ENCODE results near the gene IL6R.
"Not testable (repeated sequence)": the region's sequence is repeated elsewhere in the genome, so short reads cannot be mapped to it uniquely, and the experiment has no call there.

The IL6R gene

GRCh38 chr1:154404984-154405746, at the start of gene IL6R:
Gene IL6R (plus strand): TSS chr1:154405343. CDS start chr1:154405630, 287 bp downstream.
- DNase-seq: no peak

GRCh38 chr1:154358519-154358918, 46.6 kb upstream of the IL6R start:
- no peak for DNase-seq

GRCh38 chr1:154360288-154360687, 44.9 kb upstream of the IL6R start:
- no peak for DNase-seq

- DNase-seq: not testable (repeated sequence)
These were observed 44.3 kb upstream of the IL6R start for GRCh38 chr1:154360881-154361280.

DNA sequence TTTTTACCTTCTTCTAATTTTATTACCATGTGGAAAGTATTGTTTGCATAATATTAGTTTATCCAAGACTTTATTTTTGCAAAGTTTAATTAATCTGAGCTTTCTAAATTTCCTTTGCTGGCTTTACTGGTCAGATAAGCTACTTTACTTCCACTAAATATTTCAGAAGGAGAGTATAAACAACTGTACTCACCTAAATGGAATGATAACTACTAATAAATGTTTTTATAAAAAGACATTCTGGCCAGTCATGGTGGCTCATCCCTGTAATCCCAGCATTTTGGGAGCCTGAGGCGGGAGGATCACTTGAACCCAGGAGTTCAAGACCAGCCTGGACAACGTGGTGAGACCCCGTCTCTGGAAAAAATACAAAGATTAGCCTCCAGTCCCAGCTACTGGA, 43.8 kb upstream of the IL6R start:
- DNase-seq: no peak

GRCh38 chr1:154371436-154371835, 33.7 kb upstream of the IL6R start:
- no peak for DNase-seq

DNA sequence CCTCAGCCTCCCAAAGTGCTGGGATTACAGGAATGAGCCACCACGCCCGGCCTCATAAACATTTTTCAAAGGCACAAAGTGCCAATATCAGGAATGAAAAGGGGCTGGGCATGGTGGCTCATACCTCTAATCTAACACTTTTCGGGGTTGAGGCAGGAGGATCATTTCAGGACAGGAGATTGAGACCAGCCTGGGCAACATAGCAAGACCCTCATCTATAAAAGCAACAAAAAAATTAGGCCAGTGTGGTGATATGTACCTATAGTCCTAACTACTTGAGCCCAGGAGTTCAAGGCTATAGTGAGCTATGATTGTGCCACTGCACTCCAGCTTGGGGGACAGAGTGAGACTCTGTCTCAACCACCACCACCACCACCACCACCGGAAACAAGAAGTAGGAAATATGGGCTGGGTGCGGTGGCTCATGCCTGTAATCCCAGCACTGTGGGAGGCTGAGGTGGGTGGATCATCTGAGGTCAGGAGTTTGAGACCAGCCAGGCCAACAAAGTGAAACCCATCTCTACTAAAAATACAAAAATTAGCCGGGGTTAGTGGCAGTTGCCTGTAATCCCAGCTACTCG, 31.3 kb upstream of the IL6R start:
- not testable (repeated sequence) for DNase-seq

GRCh38 chr1:154379301-154379700, 25.8 kb upstream of the IL6R start:
- DNase-seq: no peak

DNA sequence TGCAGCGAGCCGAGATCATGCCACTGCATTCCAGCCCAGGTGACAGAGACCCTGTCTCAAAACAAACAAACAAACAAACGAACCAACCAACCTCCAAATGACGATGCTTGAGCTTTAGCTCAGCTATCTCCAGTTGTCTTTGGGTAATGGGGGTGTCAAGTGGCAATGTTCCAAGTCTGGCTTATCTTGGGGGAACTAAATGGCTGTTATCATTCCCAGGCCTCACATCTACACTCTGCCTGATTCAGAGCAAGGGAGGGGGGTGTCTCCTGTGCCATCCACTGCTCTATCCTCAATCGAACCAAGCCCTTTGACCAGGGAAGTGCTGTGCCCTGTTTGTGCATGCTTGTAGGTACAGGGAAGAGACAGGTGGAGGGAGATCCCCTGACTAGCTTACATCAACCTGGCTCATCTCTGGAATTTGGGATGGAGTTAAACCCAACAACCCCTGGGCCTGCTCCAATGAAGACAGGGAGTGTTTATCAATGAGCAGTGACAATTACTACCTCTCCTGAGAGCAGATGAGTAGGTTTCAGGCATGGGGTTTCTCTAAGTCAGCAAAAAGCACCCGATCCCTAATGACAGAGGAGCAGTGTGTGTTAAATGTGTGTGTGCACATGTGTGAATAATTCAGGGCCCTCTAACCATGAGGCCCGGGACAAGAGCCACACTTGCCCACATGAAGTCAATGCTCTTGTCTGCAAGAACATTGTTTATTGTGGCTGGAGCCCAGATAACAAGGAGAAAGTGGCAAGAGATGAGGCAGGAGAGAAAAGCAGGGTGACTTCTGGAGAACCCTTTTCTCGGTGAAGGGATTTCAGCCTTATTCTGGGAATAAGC, 20.3 kb upstream of the IL6R start:
- no peak for DNase-seq

DNA sequence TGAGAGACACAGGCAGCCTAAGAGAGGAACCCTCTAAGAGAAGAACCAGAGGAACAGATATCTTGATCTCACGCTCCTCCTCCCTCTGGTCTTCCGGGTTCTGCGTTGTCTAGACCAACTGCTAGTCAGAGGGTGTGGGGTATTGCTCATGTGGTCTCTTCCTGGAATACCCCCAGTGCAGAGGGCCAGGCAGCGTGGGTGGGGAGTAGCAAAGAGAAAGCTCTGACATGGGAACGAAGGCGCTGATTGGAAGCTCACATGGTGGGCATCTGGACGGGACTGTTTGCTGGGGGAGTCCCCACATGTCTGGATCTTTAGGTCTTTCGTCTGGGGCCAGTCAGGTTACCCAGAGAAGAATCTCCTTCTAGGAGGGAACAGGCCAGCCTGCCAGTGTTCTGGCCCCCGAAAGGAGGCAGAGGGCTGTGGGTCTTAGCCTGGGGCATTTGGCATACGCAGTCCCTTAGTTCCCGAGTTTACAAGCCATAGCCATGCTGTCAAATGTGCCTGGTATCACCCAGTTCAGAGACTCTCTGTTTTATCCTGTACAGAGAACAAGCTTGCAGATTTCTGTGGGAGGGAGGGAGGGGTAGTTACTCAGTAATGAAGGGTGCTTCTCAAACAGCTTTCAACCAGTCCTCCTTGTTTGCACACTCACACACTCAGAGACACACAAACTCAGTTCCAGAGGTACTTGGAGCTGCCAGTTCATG, 18.3 kb upstream of the IL6R start:
- DNase-seq: no peak

GRCh38 chr1:154391086-154391770, 13.9 kb upstream of the IL6R start:
- no peak for DNase-seq

DNA sequence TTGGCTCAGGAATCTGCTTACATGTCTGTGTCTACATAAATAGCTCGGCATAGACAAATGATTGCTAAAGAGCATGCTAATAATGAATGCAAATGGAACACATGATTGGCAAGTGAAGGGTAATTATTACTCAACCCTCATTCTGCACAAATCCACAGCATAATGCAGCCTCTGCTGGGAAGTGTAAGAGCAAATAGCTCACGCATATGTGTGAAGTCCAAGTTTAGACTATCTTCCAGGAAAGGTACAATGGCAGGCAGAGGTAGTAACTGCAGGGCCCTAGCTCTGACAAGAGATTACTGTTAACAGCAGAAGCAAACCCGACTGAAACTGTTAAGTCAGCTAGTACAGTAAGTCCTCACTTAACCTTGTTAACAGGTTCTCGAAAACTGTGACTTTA, 7.0 kb upstream of the IL6R start:
- DNase-seq: no peak

GRCh38 chr1:154398678-154399077, 6.5 kb upstream of the IL6R start:
- no peak for DNase-seq

DNA sequence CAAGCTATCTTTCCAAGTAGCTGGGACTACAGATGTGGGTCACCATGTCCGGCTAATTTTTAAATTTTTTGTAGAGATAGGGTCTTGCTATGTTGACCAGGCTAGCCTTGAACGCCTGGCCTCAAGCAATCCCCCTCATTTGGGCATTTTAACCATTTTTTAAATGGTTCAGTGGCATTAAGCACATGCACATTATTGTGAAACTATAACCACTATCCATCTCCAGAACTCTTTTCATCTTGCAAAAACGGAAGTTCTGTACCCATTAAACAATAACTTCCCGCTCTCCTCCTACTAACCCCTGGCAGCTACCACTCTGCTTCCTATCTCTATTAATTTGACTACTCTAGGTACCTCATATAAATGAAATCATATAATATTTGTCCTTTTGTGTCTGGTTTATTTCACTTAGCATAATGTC, 4.8 kb upstream of the IL6R start:
- DNase-seq: no peak

DNA sequence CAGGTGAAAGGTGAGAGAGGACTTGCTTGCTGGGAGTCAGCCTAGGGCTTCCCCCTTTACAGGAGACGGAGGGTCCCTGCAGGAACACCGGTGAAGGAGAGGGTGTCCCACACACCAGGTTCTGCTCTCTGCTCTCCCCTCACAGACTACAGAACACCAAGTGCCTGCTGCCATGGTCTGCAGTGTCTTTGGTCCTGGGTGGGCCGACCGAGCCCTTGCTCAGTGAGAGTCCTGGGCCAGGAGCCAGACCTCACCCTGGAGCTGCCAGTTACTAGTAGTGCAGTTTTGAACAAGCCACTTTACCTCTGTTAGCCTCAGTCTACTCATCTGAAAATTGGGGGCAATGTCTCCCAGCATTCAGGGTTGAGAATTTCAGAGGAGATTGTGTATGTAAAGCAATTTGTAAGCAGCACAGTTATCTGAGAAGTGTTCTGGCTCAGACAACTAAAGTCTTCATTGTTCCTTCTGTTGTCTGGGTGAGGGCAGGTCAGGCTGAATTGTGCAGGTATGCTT, 2.7 kb upstream of the IL6R start:
- no peak for DNase-seq

DNA sequence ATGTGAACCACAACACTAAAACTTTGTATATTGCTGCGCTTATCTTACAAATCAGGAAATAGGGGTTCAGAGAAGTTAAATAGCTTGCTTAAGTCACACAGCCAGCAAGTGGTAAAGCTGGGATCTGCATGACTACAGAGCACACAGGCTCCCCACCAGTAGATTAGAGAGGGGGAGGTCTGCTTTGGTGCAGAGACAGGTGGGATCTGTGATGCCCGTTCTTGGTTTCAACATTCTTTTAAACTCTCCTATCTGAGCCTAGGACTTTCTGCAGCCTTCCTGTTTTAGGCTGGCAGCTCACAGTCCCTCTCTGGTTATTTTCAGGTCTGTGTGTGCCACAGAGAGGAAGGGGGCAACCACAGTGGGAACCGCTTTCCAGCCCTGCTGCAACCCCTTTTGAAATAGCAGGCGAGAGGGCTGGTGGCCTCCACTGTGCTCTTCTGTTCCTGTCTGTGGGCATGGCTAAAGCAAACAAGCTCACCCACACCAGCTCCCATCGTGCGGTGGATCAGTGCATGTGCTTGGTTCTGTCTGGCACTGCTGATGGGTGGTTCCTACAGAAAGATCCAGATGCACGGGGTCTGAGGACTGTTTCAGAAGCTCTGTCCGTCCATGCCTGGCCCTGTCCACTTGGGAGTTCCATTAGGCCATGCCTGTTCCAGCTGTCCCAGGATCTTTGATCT, 1.7 kb upstream of the IL6R start:
- DNase-seq: no peak

DNA sequence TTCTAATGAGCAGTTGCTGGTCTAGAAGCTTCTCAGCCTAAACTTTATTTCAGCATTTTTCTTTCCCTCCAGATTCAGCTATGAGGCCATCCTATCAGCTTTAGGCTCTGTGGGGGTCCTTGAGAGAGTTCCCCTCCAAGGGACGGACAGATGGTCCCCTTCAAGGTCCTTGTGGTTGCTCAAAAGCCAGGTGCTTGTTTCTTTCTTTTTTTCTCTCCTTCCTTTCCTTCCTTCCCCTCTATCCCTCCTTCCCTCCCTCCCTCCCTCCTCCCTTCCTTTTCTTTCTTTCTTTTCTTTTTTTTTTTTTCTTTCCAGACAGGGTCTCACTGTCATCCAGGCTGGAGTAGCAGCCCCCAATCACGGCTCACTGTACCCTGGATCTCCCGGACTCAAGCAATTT, 1.2 kb upstream of the IL6R start:
- DNase-seq: no peak

DNA sequence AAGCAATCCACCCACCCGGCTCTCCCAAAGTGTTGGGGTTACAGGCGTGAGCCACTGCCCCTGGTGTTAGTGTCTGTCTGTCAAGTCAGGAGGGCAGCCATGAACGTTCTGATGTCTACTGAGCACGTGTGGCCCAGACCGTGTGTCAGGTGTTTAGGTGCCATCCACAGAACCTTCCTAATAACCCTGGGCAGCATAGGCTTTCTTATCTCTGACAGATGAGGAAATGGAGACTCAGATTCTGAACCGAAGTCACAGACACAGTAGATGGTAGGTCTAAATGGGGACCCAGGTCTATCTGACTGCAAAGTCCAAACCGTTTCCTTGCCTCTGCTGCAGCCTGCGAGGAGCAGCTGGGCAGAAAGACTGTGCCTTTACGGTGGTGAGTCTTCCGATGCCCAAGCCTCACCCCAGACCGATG, 622 bp upstream of the IL6R start:
- no peak for DNase-seq

DNA sequence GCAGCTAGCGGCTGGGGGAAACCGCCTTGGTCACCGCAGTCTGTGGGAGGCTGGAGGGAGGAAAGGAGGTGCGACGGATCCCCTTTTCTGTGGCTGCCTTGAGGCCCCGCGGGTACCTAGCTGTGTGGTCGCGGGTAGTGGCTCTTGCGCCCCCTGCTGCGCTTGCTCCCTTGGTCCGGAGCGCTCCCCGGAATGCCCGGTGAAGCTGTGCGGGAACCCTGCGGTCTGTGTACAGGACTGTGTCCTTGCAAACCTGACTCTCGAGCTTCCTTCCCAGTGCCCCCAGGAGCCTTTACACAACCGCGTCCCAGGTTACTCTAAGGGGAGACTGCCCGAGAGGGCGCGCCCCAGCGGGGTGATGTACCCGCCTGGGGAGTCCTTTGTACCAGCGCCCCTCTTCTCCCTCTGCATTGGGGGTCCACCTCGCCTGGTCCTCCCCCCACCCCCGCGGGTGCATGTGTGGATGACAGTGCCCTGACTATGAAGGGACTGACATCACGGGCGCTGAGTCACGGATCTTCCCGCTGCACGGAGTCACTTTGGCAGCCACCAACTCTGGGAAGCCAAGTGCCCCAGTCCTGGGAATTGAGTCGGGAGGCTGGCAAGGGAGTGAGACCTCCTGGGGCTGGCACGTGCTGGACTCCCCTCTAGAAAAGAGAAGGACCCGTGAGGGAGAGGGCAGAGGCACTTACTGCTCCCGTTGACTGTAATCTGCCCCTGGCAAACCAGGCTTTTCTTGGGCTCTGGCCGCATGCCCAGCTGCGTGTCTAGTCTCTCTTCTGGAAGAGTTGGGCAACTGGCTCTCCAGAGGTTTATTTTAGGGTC, 816 bp downstream of the IL6R start:
- no peak for DNase-seq

DNA sequence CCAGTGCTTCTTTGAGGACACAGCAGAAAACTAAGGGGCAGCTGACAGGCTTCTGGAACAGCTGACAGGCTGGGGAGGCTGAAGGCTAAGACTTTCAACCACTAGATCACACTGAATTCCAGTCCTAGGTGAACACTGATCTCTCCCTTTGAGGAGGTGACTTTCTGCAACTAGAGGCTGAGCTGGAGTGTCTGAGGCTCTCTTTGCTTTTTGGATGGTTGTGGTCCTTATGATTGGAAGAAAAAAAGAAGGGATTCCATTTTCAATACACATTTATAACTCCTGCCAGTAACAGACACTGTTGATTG, 1.4 kb downstream of the IL6R start:
- no peak for DNase-seq

- no peak for DNase-seq
These were observed 1.7 kb downstream of the IL6R start for GRCh38 chr1:154406886-154407197.

Data from NCI-H187 treated with DMSO at 0.1 percent for 48 hours (cell line).